SU-DHL-6 (cell line): ENCODE results near the gene PLXDC2.

Source experiments
- EZH2phosphoT487 ChIP-seq: fragments of 200-600 bp; sonication (generic), shearing (Covaris generic); conservative IDR thresholded peaks from 2 replicates; pipeline ENCODE4 v1.6.1; 2018; ENCODE audit warnings: mild to moderate bottlenecking, antibody characterized with exemption, low read length, moderate library complexity, mixed read lengths
- TF ChIP-seq, protein P1 (sequence below): fragments of 200-600 bp; sonication (generic); IDR thresholded peaks from one replicate; pipeline ENCODE4 v1.5.1; 2017; ENCODE audit warnings: antibody characterized with exemption, mild to moderate bottlenecking, low read length, moderate library complexity; ENCODE audit not compliant: insufficient read depth, poor library complexity, severe bottlenecking

GRCh38 chr10:19985745-19986144 is 169.5 kb downstream of the PLXDC2 start:
- TF ChIP-seq, protein P1, sequence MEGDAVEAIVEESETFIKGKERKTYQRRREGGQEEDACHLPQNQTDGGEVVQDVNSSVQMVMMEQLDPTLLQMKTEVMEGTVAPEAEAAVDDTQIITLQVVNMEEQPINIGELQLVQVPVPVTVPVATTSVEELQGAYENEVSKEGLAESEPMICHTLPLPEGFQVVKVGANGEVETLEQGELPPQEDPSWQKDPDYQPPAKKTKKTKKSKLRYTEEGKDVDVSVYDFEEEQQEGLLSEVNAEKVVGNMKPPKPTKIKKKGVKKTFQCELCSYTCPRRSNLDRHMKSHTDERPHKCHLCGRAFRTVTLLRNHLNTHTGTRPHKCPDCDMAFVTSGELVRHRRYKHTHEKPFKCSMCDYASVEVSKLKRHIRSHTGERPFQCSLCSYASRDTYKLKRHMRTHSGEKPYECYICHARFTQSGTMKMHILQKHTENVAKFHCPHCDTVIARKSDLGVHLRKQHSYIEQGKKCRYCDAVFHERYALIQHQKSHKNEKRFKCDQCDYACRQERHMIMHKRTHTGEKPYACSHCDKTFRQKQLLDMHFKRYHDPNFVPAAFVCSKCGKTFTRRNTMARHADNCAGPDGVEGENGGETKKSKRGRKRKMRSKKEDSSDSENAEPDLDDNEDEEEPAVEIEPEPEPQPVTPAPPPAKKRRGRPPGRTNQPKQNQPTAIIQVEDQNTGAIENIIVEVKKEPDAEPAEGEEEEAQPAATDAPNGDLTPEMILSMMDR, result no peak
- no peak for TF ChIP-seq EZH2phosphoT487
